Fibroblast of mammary gland (primary cell): ENCODE measurements around the gene ABCG5.

Experiments
- DNase-seq: peaks from one replicate; pipeline ENCODE4 v3.0.0-alpha.2; 2010; ENCODE audit warnings: low read depth
- H3K4me3 ChIP-seq: 2 replicates; pipeline ENCODE4 v1.5.1; 2011; ENCODE audit warnings: low read depth, mild to moderate bottlenecking, low read length, moderate library complexity; ENCODE audit not compliant: control insufficient read depth
- CTCF ChIP-seq: conservative IDR thresholded peaks from 2 replicates; pipeline ENCODE4 v1.5.1; 2011; ENCODE audit warnings: low read depth, low read length, inconsistent platforms; ENCODE audit not compliant: control insufficient read depth, insufficient read depth

Gene ABCG5

GRCh38 chr2:43845181-43845580 lies 6.5 kb upstream of the ABCG5 start:
- no peak for TF ChIP-seq CTCF
- H3K4me3 ChIP-seq, result no peak overlapping the region
- DNase-seq, result no peak

DNA sequence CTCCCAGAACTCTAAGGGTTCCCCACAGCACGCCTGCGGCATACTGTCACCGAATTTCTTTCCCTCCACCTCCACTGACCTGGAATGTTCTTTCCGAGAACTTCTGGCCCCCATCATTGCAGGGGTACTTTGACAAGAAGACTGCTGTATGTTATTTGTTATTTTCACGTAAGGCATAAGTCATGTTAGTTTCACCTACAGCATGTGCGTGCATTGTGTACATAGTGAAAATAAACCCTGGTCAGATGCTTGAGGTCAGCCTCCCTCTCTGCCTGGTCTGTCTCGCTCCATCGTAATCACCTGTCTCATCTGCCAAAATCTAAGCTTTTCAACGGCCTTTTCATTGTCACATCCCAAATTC lies 4.2 kb upstream of the ABCG5 start:
- no peak overlapping the region for H3K4me3 ChIP-seq
- DNase-seq, result no peak
- TF ChIP-seq CTCF, result no peak

DNA sequence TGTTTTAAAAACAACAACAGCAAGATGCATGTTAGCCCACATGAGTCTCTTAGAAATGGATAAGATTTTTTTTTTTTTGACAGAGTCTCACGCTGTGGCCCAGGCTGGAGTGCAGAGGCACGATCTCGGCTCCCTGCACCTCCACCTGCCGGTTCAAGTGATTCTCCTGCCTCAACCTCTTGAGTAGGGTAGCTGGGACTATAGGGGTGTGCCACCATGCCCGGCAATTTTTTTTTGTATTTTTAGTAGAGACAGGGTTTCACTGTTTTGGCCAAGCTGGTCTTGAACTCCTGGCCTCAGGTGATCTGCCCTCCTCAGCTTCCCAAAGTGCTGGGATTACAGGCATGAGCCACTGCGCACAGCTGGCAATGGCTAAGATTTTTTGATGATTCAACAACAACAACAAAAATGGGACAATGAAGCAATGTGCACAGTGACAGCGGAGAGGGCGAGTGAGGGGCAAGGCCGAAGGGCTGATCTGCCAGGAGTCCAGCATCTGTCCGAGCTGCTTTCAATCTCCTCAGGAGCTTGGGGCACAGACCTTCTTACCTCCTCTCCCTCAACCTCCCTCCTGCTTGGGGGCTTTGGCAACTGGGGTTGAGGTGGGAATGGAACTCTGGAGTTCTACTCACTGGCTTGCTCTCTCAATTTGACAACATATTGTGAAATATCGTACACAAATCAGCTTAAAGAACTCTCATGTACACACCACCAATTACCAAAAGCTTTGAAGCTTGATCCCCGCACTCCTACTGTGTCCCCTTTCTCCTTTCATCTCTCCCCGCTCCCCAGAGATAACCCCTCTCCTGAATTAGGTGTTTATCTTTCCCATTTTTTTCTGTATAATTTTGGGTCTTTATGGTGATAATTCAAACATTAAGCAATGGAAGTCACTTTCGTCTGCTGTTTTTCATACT lies 3.6 kb upstream of the ABCG5 start:
- DNase-seq, result no peak
- H3K4me3 ChIP-seq, result no peak overlapping the region
- TF ChIP-seq CTCF, result no peak

GRCh38 chr2:43840965-43841364 lies 2.3 kb upstream of the ABCG5 start:
- no peak for TF ChIP-seq CTCF
- DNase-seq, result no peak

DNA sequence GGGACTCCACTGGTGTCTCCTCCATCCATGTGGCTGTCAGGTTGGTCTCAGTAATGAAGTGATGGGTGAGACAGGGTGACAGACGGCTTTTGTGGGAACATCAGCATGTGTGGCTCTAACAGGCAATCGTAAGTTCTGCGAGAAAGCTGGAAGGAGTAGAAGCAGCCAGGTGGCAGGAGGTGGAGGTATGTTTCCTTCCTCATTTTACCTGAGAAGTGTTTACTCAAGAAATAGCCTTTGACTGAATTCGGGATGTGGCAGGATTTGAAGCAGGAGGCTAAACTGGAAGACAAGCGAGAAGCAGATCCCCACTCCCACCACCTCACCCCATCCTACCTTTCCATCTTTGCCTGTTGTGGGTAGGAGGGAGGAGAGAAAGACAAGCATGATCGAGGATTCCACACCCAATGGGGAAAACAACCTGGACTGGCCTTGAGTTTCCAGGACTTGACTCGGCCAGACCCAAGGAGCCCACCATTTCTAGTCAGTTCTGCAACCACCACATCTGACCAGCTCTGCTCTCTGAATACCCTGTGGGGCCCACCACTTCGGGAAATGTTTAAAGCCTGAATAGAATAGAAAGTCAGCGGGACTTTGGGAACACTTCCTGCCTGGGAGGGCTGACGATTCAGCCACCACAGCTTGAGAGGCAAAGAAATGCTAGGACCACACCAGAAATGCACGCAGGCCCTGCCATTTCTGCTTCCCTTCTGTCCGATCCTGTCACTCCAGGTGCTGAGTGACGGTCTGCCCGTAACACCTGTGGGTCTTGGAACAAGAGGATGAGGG lies 1.3 kb upstream of the ABCG5 start:
- no peak for TF ChIP-seq CTCF
- H3K4me3 ChIP-seq, result no peak overlapping the region
- DNase-seq, result no peak

More at GRCh38 chr2:43840965-43841364, 2.3 kb upstream of the ABCG5 start:
- H3K4me3 ChIP-seq, result no peak overlapping the region

DNA sequence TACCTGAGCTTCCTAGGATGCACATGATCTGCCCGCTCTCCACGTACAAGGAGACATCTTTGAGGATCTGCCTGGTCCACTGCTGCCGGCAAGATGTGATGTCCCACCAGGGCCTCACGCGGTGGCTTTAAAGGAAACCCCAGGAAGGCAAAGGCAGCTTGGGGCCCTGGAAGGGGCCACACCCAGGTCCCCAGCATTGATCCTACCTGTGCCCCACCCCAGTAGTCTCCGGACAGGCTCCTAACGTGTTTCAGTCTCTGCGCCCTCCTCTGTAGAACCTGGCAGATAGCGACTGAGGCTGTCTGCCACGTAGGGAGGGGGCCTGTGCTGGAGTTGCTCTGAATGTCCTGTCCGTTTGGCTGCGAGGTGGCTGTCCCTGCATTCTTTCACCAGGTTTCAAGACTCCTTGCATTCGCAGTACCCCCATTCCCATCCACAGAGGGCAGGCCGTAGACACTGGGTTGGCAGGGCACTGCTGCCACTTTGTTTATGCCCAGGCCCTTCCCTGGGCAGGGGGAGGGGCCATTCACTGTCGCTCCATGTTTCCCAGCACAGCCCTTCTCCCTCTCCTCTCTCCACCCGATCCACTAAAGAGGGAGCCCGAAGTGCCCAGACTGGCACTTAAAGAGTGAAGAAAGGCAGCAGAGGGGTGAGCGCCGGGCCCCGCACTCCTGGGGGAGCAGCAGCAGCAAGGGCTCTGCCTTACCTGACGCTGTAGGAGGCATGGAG lies 644 bp downstream of the ABCG5 start:
- TF ChIP-seq CTCF, result no peak
- no peak overlapping the region for H3K4me3 ChIP-seq
- DNase-seq, result no peak
